ENCODE results near the gene GAL3ST3. TPM values are rescaled to one million over a fixed set of nuclear protein-coding genes. Genes with fewer than 3 reads are reported as not detected.
A peak's percentile ranks its signal among the peaks of the same experiment; 100 is the strongest.

The GAL3ST3 gene
- total and polyA plus RNA-seq, 2 experiments from 2014 or later: 0.80 to 1.1 TPM

- TF ChIP-seq EZH2phosphoT487 (IDR thresholded peaks at IDR 0.05; ENCODE audit: low read depth, severe bottlenecking, unreplicated experiment) (no peak), CTCF (IDR thresholded peaks at IDR 0.05; ENCODE audit: poor library complexity) (no peak), EZH2 (IDR thresholded peaks at IDR 0.05; ENCODE audit: borderline replicate concordance) (no peak)
- Histone ChIP-seq H2AFZ (no peak overlapping the region), H3K79me2 (no peaks in the 10 kb centered on the region), H3K27me3 (peaks cover 22% of the 10 kb centered on the region), H3K4me1 (ENCODE audit: insufficient read depth) (no peaks in the 10 kb centered on the region), H3K9me2 (replicated peaks; ENCODE audit: insufficient read depth) (no peaks in the 10 kb centered on the region), H3K27ac (no peak overlapping the region), H4K20me1 (ENCODE audit: insufficient read depth, poor library complexity, severe bottlenecking) (no peaks in the 10 kb centered on the region), H3K4me3 (no peak overlapping the region), H3K4me2 (no peak overlapping the region), H3K36me3 (replicated peaks; ENCODE audit: insufficient read depth, low read depth) (no peaks in the 10 kb centered on the region), H3K9me3 (ENCODE audit: low read depth) (no peaks in the 10 kb centered on the region)
- DNase-seq (ENCODE audit: low spot score): no peak
- WGBS (ENCODE audit: low lambda C conversion rate, missing lambda C conversion rate): 70% methylated on average over 12 of the region's 12 CpGs
Measured at GRCh38 chr11:66012946-66013761, 35.8 kb downstream of the GAL3ST3 start.

- H4K20me1 ChIP-seq (ENCODE audit: insufficient read depth, poor library complexity, severe bottlenecking): no peaks in the 10 kb centered on the region
- no peaks in the 10 kb centered on the region for H3K79me2 ChIP-seq
- H3K9me2 ChIP-seq (replicated peaks; ENCODE audit: insufficient read depth): no peaks in the 10 kb centered on the region
- TF ChIP-seq EZH2 (IDR thresholded peaks at IDR 0.05; ENCODE audit: borderline replicate concordance): no peak
- no peak for TF ChIP-seq CTCF (IDR thresholded peaks at IDR 0.05; ENCODE audit: poor library complexity)
- TF ChIP-seq EZH2phosphoT487 (IDR thresholded peaks at IDR 0.05; ENCODE audit: low read depth, severe bottlenecking, unreplicated experiment): no peak
- H3K27ac ChIP-seq: no peak overlapping the region
- no peaks in the 10 kb centered on the region for H3K9me3 ChIP-seq (ENCODE audit: low read depth)
- no peak overlapping the region for H3K4me3 ChIP-seq
- no peaks in the 10 kb centered on the region for H3K4me1 ChIP-seq (ENCODE audit: insufficient read depth)
- H3K36me3 ChIP-seq (replicated peaks; ENCODE audit: insufficient read depth, low read depth): no peaks in the 10 kb centered on the region
- H3K27me3 ChIP-seq: peaks cover 22% of the 10 kb centered on the region
- 64% methylated on average over 11 of the region's 12 CpGs for WGBS (ENCODE audit: low lambda C conversion rate, missing lambda C conversion rate)
- DNase-seq (ENCODE audit: low spot score): no peak
- no peak overlapping the region for H2AFZ ChIP-seq
- no peak overlapping the region for H3K4me2 ChIP-seq
Measured at GRCh38 chr11:66012371-66012945, 36.5 kb downstream of the GAL3ST3 start.

GRCh38 chr11:66011785-66012303 lies 37.1 kb downstream of the GAL3ST3 start, which contains the start of gene CST6:
Gene CST6 (plus strand): TSS chr11:66012008. CDS start chr11:66012045, 37 bp downstream.
- H3K9me3 ChIP-seq (ENCODE audit: low read depth): no peaks in the 10 kb centered on the region
- no peaks in the 10 kb centered on the region for H3K36me3 ChIP-seq (replicated peaks; ENCODE audit: insufficient read depth, low read depth)
- peaks cover 22% of the 10 kb centered on the region for H3K27me3 ChIP-seq
- WGBS (ENCODE audit: low lambda C conversion rate, missing lambda C conversion rate): 31% methylated on average over 44 of the region's 61 CpGs
- DNase-seq (ENCODE audit: low spot score): no peak
- peak within 1 kb of the TSS; percentile 56 for H3K4me2 ChIP-seq
- no peak for TF ChIP-seq CTCF (IDR thresholded peaks at IDR 0.05; ENCODE audit: poor library complexity)
- TF ChIP-seq EZH2 (IDR thresholded peaks at IDR 0.05; ENCODE audit: borderline replicate concordance): peak; percentile 77
- peak; percentile 40 for TF ChIP-seq EZH2phosphoT487 (IDR thresholded peaks at IDR 0.05; ENCODE audit: low read depth, severe bottlenecking, unreplicated experiment)
- H3K9me2 ChIP-seq (replicated peaks; ENCODE audit: insufficient read depth): no peaks in the 10 kb centered on the region
- H3K27ac ChIP-seq: no peak within 1 kb of the TSS
- no peaks in the 10 kb centered on the region for H4K20me1 ChIP-seq (ENCODE audit: insufficient read depth, poor library complexity, severe bottlenecking)
- H2AFZ ChIP-seq: no peak within 1 kb of the TSS
- H3K4me1 ChIP-seq (ENCODE audit: insufficient read depth): no peaks in the 10 kb centered on the region
- H3K4me3 ChIP-seq: no peak within 1 kb of the TSS
- no peaks in the 10 kb centered on the region for H3K79me2 ChIP-seq
